ENCODE measurements around the gene RNF186. TPM values are rescaled to one million over a fixed set of nuclear protein-coding genes. Genes with fewer than 3 reads are reported as not detected.
"Not testable (repeated sequence)": the region's sequence is repeated elsewhere in the genome, so short reads cannot be mapped to it uniquely, and the experiment has no call there.

The RNF186 gene
- total RNA-seq, 4 donors from 2014 or later, result 10.5 to 174 (median 63.2) TPM

DNA sequence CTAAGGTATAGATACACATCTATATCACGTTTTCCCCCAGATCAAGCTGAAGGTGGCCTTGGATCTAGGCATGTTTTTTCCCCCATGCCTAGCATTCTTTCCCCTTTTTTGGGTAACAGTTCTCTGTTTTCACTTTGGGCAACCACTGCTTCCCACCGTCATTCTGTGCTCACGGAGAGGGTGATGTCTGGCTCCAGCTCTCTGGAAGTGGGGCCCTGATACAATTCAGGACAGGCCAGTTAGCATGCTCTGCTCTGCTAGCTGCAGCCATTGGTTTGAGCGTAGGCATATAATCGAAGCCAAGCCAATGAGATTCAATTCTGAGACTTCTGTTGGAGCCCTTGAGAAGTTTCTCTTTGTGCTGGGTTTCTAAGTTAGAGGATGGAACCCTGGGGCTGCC, 2.1 kb upstream of the RNF186 start:
- Histone ChIP-seq H3K4me1 (peaks cover 2 to 19% (median 14%) of the 10 kb centered on the region in 4 donors), H3K4me3 (no peak overlapping the region), H3K27ac (peak overlapping the region; percentile 74 to 87 (median 84)), H3K9me3 (no peaks in the 10 kb centered on the region), H3K36me3 (no peaks in the 10 kb centered on the region), H3K27me3 (no peaks in the 10 kb centered on the region)
- intact Hi-C loops (cut with DNase I; ENCODE audit: low total_unique reads), result no loop called here
- in situ Hi-C loops (cut with MboI; ENCODE audit: low pct_ligation_motif_present in 1 of 4, low pct_unique_long_range_greater_than_20kb in 1 of 4, low sequenced_read_pairs in 3 of 4), result no loop called here
- no peak for DNase-seq
- no peak for TF ChIP-seq POLR2A (IDR thresholded peaks at IDR 0.05)
- WGBS, 2 donors (ENCODE audit: low coverage in 1 of 2), result 64 to 83% methylated on average over 2 to 5 of the region's 5 CpGs

DNA sequence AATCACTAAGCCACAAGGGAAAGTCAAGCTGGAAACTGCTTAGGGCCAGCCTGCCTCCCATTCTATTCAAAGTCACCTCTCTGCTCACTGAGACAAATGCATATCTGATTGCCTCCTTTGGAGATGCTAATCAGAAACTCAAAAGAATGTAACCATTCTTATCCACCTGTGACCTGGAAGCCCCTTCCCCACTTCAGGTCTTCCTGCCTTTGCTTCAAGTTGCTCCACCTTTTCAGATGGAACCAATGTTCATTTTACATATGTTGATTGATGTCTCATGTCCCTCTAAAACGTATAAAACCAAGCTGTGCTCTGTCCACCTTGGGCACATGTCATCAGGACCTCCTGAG, 1.6 kb upstream of the RNF186 start:
- H3K36me3 ChIP-seq; DNase-seq; H3K27me3 ChIP-seq; H3K4me3 ChIP-seq; in situ Hi-C loops (cut with MboI; ENCODE audit: low pct_ligation_motif_present in 1 of 4, low pct_unique_long_range_greater_than_20kb in 1 of 4, low sequenced_read_pairs in 3 of 4); intact Hi-C loops (cut with DNase I; ENCODE audit: low total_unique reads); H3K9me3 ChIP-seq: not testable (repeated sequence)
- 38 to 52% methylated on average over 1 of the region's 1 CpG for WGBS, 2 donors (ENCODE audit: low coverage in 1 of 2)
- Histone ChIP-seq H3K27ac (peak overlapping the region; percentile 74 to 87 (median 84)), H3K4me1 (peaks cover 2 to 23% (median 18%) of the 10 kb centered on the region in 4 donors)

DNA sequence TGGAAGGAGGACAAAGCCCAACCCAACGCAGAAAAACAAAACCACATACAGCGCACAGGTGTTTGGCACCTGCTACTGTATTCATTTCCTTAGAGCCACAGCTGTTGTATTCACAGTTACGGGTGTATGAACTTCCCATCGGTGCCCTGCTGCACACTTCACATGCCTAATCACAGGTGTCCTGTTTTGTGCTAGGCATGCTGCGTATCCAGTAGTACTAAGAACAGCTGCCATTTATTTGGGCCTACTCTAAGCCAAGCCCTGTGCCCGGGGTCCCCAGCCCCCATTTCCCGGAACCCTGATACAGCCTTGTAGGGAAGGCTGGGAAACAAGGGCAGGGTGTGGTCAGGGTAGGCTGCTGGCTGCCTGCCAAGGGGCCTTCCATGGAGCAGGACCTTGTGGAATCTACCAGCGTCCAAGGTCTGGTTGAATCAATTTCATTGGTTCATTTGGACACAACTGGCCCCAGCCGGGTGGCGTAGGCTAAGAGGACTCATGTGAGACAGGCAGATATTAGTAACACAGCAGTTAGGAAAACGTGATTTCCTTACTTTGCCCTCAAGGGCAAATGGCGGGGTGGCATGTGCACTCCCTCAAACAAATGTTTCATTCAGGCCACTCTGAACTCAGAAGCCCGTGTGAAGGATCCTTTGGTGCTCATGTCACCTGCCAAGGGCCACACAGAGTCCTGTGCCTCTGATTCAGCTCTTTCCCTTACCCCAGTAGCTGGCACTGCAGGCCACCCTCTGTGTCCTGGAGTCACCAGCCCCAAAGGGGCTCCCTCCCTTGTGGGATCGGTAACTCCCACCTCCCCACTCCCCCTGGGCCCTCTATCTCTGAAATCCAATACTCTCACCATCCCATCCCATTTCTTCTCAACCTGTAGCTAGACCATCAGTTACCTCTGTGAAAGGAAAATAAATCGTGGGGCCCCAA, 986 bp upstream of the RNF186 start:
- Histone ChIP-seq H3K36me3 (no peaks in the 10 kb centered on the region), H3K27me3 (no peaks in the 10 kb centered on the region), H3K9me3 (no peaks in the 10 kb centered on the region), H3K4me1 (peaks cover 2 to 28% (median 21%) of the 10 kb centered on the region in 4 donors), H3K4me3 (peak overlapping the region in 1 of 4 donors; percentile 47), H3K27ac (peak overlapping the region; percentile 74 to 87 (median 84))
- 48 to 60% methylated on average over 4 to 15 of the region's 15 CpGs for WGBS, 2 donors (ENCODE audit: low coverage in 1 of 2)
- in situ Hi-C loops (cut with MboI; ENCODE audit: low pct_ligation_motif_present in 1 of 4, low pct_unique_long_range_greater_than_20kb in 1 of 4, low sequenced_read_pairs in 3 of 4), result no loop called here
- DNase-seq, result peak; percentile 91
- TF ChIP-seq EP300 (IDR thresholded peaks at IDR 0.05; ENCODE audit: low read depth), result no peak
- peak; percentile 87 to 91 (median 88) for TF ChIP-seq POLR2AphosphoS5 (IDR thresholded peaks at IDR 0.05)
- intact Hi-C loops (cut with DNase I; ENCODE audit: low total_unique reads), result no loop called here

DNA sequence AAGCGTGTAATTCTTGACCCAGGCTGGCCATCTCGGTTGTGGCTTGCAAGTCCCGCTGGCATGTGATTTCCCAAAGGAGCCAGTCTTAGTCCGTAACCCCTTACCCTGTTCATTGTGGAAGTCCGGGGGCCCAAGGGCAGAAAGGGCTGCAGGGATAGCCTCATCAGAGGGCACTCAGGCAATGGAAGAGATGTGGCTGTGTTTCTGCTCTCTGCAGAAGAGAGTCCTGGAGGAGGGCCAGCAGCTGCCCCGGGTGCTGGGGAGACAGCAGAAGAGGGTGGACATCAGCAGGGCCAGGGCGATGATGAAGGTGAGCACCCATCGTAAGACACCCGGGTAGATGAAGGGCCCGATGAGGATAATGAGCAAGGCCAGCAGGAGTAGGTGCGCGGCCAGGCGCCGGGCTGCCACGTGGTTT, 830 bp downstream of the RNF186 start:
- peak overlapping the region; percentile 74 to 87 (median 84) for H3K27ac ChIP-seq
- H3K36me3 ChIP-seq, result no peaks in the 10 kb centered on the region
- WGBS, 2 donors (ENCODE audit: low coverage in 1 of 2), result 52% methylated on average over 15 of the region's 15 CpGs; no CpG with 5 or more reads in 1 of the 2 donors
- H3K4me1 ChIP-seq, result peaks cover 2 to 31% (median 21%) of the 10 kb centered on the region in 4 donors
- H3K4me3 ChIP-seq, result peak overlapping the region in 3 of 4 donors; percentile 28 to 47 (median 45)
- no peak for DNase-seq
- TF ChIP-seq POLR2AphosphoS5 (IDR thresholded peaks at IDR 0.05) (no peak), EP300 (IDR thresholded peaks at IDR 0.05; ENCODE audit: low read depth) (no peak), POLR2A (IDR thresholded peaks at IDR 0.05) (no peak)
- TF ChIP-seq, protein P1, sequence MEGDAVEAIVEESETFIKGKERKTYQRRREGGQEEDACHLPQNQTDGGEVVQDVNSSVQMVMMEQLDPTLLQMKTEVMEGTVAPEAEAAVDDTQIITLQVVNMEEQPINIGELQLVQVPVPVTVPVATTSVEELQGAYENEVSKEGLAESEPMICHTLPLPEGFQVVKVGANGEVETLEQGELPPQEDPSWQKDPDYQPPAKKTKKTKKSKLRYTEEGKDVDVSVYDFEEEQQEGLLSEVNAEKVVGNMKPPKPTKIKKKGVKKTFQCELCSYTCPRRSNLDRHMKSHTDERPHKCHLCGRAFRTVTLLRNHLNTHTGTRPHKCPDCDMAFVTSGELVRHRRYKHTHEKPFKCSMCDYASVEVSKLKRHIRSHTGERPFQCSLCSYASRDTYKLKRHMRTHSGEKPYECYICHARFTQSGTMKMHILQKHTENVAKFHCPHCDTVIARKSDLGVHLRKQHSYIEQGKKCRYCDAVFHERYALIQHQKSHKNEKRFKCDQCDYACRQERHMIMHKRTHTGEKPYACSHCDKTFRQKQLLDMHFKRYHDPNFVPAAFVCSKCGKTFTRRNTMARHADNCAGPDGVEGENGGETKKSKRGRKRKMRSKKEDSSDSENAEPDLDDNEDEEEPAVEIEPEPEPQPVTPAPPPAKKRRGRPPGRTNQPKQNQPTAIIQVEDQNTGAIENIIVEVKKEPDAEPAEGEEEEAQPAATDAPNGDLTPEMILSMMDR (IDR thresholded peaks at IDR 0.05), result no peak
- H3K27me3 ChIP-seq, result no peaks in the 10 kb centered on the region
- intact Hi-C loops (cut with DNase I; ENCODE audit: low total_unique reads) (no loop called here), in situ Hi-C loops (cut with MboI; ENCODE audit: low pct_ligation_motif_present in 1 of 4, low pct_unique_long_range_greater_than_20kb in 1 of 4, low sequenced_read_pairs in 3 of 4) (no loop called here)
- no peaks in the 10 kb centered on the region for H3K9me3 ChIP-seq

DNA sequence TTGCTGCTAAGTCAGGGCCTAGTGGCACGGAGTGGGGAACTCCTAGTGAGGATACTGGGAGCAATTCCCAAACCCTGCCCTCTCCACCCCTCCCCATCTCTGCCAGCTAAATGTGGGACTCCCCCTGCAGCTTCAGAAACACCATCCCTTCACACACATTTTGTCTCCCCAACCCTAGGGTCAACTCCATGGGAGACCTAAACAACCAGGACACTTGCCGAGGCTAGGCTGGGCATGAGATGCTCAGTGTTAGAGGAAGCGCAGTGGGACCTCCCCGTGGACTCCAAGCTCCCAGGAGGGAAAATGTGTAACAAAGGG, 1.5 kb downstream of the RNF186 start:
- intact Hi-C loops (cut with DNase I; ENCODE audit: low total_unique reads) (no loop called here), in situ Hi-C loops (cut with MboI; ENCODE audit: low pct_ligation_motif_present in 1 of 4, low pct_unique_long_range_greater_than_20kb in 1 of 4, low sequenced_read_pairs in 3 of 4) (no loop called here)
- WGBS, 2 donors (ENCODE audit: low coverage in 1 of 2), result 56% methylated on average over 4 of the region's 4 CpGs; no CpG with 5 or more reads in 1 of the 2 donors
- Histone ChIP-seq H3K4me3 (peak overlapping the region in 3 of 4 donors; percentile 28 to 47 (median 45)), H3K9me3 (no peaks in the 10 kb centered on the region), H3K27ac (peak overlapping the region; percentile 74 to 87 (median 84)), H3K36me3 (no peaks in the 10 kb centered on the region), H3K27me3 (no peaks in the 10 kb centered on the region), H3K4me1 (peaks cover 2 to 31% (median 21%) of the 10 kb centered on the region in 4 donors)
- TF ChIP-seq POLR2AphosphoS5 (IDR thresholded peaks at IDR 0.05) (no peak), POLR2A (IDR thresholded peaks at IDR 0.05) (peak; percentile 28), EP300 (IDR thresholded peaks at IDR 0.05; ENCODE audit: low read depth) (no peak)
- TF ChIP-seq, protein P1 (IDR thresholded peaks at IDR 0.05), result no peak
- DNase-seq, result no peak

Data from transverse colon (tissue), 4 donors.